VCaP (cell line): ENCODE measurements around the gene MAPK9.

Experiments used
- H3K27ac ChIP-seq: fragments of 450-650 bp; 2 replicates; pipeline ENCODE4 v1.5.1; 2017
- CTCF ChIP-seq: fragments of 450-650 bp; conservative IDR thresholded peaks from 2 replicates; pipeline ENCODE4 v1.5.1; 2017; ENCODE audit warnings: mild to moderate bottlenecking, moderate library complexity

The MAPK9 gene

GRCh38 chr5:180291943-180292831 is at the start of gene MAPK9:
Gene MAPK9 (minus strand): TSS chr5:180292083. CDS start chr5:180280561, 11,522 bp downstream.
- no peak for TF ChIP-seq CTCF
- peak within 1 kb of the TSS; percentile 97 for H3K27ac ChIP-seq

- no peak overlapping the region for H3K27ac ChIP-seq
- no peak for TF ChIP-seq CTCF
These were observed 49.7 kb upstream of the MAPK9 start for GRCh38 chr5:180341595-180341994.

- no peak overlapping the region for H3K27ac ChIP-seq
These were observed 49.0 kb upstream of the MAPK9 start for GRCh38 chr5:180340856-180341255.

GRCh38 chr5:180339583-180340183 is 47.8 kb upstream of the MAPK9 start:
- no peak overlapping the region for H3K27ac ChIP-seq
- TF ChIP-seq CTCF: no peak

More at GRCh38 chr5:180340856-180341255, 49.0 kb upstream of the MAPK9 start:
- TF ChIP-seq CTCF: no peak

- no peak for TF ChIP-seq CTCF
These were observed 46.3 kb upstream of the MAPK9 start for GRCh38 chr5:180338001-180338707.

GRCh38 chr5:180336234-180337020 is 44.5 kb upstream of the MAPK9 start:
- TF ChIP-seq CTCF: no peak
- H3K27ac ChIP-seq: no peak overlapping the region

More at GRCh38 chr5:180338001-180338707, 46.3 kb upstream of the MAPK9 start:
- H3K27ac ChIP-seq: no peak overlapping the region
